ENCODE data around the gene SND1.
"Not testable (repeated sequence)": the region's sequence is repeated elsewhere in the genome, so short reads cannot be mapped to it uniquely, and the experiment has no call there.

Gene SND1

DNA sequence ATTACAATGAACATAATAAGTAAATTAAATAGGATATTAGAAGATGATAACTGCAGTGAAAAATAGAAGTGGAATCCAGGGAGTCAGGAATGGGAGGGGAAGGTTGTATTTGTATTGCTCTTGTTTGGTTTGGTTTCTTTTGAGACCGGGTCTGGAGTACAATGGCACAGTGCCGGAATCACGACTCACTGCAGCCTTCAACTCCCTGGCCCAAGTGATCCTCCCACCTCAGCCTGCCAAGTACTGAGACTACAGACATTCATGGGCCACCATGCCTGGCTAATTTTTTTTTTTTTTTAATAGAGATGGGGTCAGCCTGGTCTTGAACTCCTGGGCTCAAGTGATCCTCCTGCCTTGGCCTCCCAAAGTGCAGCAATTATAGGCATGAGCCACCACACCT, 439.1 kb downstream of the SND1 start:
- DNase-seq, result no peak

DNA sequence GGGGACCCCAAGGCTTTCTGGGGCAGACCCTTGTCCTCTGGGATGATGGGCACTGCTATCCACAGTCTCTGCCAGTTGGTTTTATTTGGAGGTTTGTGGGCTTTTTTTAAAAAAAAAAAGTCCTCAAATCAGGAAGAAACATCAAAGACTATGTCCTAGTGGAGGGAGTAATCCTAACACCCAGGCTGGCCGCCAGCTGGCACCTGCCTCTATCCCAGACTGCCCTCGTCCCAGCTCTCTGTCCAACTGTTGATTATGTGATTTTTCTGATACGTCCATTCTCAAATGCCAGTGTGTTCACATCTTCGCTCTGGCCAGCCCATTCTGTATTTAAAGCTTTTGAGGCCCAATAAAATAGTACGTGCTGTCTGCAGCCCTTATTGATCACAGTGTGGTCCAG, 440.2 kb downstream of the SND1 start:
- DNase-seq, result no peak

DNA sequence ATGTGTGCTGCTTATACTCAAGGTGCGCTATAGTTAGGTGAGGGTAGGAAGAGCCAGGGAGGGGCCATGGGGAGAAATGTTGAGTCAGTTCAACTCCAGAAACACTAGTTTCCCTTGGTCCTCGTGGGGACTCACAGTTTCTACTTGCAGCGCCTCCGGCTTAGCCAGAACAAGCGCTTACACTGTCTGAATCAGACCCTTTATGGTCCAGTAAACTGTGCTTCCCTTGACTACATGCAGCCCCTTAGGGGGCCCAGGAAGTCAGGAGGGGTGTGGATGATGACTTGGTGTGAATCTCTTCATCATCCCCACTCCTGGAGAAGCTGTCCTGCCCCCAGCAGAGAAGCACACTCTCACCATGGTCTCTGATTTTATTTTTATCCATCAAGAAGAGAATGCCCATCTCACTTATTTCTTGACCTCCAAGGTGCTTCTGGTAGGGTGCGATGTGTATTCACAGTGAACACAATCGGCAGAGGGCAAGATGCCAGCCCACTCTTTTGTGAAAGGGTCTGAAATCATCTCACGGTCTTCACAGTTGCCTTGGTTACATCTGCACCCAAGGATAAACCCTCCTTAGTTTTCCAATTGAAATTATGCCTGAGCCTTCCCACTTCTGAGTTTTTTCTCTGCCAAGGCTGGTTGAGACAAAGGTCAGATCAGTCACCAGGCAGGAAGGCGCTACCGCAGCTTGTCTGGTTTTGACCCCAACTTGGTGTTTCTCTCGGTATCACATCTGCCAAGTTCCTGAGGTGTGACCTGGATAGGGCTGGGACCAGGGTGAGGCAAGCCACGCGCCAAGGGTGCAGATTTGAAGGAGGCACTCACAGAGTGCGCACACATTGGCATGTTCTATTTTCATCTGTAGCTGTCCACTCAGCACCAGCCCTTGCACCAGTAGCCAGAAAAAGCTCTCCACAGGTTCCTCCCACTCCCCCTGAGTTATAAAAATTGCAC, 441.9 kb downstream of the SND1 start:
- DNase-seq, result no peak

DNA sequence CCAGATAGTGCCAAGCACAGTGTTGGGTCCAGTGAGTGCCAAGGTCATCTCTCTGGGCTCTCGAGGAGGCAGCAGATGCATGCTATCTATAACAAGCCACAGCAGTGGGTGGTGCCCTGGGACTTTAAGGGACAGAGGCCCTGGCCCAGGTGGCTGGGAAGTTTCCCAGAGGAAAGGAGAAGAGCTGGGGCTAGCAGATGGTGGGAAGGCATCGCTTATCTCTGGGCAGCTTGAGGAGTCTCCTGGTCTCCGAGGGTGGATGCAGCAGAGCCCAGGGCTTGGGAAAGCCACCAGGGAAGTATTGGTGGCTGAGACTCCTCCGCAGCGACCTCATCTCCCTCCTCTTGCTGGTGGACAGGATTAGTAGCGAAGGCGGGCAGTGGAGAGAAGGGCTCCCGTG, 442.7 kb downstream of the SND1 start:
- DNase-seq, result no peak

DNA sequence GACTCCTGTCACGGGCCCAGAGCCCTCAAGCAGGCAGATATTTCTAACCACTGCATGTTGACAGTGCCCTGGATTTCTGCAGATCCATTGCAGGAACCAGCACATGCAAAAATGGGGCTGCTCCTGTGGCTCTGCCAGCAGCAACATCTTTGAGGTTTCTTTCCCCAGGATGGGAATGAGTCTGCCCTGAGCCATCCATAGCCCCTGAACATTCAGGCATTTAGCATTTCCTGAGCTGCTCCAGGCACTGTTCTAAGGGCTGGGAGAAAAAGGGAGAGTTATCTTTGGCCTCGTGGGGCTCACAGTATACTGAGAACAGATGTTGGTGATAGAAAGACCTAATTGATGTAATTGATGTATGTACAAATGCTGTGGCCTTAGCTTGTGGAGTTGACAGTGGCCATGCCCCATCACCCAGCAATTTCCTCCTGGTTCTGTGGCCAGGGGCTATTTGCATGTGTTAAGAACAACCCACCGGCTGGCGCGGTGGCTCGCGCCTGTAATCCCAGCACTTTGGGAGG, 445.3 kb downstream of the SND1 start:
- DNase-seq, result no peak

DNA sequence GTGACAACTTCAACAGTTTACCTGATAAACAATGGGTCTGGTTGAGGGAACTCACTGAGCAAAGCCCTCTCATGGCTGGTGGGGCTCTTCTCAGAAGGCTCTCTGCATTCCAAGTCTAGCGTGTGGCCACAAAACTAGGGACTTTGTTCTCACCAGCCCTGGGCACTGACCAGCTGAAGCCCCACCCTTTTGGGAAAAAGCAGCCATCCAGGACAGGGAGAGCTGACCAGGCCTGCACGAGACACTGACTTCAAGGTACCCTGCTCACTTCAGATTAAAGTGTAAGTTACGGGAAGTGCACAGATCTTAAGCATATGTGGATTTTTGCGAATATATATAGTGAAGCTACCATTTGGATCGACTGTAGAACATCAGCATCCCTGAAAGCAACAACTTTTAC, 446.6 kb downstream of the SND1 start:
- DNase-seq, result no peak

DNA sequence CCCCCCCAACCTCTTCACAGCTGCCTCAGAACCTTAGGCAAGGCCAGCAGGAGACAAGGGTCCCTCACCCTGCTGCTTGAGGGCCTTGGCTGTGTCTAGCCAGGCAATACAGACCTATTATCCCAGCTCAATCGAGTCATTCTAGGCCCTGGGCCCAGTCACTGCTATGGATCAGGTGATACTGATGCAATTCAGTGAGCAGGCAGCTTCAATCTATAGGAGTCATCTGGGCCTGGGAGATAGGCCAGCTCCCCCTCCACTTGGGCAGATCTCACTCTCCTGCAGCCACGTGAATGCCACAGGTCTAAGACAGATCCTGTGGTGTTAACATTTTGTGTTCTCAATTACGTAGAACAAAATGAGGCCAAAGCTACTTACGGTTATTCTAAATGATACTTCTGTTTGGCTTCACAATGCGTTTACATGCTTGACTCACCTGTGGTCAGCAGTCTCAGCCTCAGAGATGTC, 447.2 kb downstream of the SND1 start:
- no peak for DNase-seq

DNA sequence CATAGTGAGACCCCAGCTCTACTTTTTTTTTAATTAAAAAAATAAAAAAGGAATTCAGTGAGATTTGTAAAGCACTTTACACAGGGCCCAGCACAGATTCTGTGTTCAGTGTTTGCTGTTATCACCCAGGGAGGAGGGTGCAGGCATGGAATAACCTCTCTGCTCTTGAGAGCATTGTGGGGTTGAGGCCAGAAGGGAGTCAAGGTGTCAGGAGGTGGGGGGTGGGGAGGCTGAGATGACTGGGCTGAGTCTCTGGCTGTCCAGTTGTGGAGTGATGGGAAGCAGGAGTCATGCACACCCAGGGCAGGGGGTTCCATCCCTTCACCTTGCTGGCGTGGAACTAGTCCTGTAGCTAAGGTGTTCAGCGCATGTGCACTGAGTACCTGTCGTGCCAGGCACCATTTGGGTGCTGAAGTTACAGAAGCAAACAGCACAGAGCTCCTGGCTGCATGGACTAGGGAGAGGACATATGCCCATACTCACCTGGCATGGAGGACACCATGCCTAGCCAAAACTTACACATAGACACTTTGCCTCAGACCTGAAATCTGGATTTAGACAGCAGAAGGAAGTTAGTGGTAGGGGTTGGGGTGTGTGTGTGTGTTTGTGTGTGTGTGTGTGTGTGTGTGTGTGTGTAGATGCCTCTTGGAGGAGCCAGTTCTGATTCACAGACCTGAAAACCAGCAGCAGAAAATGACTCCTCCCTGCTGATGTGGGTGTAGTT, 448.4 kb downstream of the SND1 start:
- DNase-seq, result no peak

DNA sequence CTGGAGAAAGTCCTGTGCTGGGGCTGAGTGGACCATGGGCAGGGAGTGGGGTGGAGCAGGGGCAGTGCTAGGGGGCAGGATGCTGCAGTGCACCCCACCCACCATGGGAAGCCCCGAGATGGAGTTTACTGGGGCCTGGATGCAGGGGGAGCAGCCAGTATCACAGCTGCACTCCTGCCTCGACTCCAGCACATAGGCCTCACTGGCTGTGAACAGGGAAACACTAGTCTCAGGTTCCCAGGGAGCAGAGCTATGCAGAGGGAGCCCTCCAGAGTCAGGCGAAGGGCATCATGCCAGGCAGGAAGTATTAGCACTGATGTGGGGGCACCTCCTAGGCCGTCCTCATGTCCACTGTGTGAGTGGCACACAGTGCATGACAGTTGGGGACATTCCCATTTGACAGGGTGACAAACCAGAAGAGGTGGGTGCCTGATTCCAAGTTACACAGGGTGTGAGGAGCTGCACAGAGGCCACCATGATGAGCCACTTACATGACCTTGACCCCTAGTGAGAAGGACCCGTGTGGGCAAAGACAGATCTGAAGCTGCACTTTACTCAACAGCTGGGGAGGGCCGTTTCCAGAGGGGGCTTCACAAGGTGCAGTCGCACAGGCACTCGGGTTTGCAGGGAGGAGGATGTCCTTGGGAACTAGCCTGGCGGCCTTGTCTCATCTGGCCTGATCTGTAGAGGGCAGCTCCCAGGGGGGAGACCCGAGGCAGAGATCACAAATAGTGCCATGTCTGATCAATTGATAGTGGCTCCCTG, 449.1 kb downstream of the SND1 start:
- DNase-seq, result no peak

DNA sequence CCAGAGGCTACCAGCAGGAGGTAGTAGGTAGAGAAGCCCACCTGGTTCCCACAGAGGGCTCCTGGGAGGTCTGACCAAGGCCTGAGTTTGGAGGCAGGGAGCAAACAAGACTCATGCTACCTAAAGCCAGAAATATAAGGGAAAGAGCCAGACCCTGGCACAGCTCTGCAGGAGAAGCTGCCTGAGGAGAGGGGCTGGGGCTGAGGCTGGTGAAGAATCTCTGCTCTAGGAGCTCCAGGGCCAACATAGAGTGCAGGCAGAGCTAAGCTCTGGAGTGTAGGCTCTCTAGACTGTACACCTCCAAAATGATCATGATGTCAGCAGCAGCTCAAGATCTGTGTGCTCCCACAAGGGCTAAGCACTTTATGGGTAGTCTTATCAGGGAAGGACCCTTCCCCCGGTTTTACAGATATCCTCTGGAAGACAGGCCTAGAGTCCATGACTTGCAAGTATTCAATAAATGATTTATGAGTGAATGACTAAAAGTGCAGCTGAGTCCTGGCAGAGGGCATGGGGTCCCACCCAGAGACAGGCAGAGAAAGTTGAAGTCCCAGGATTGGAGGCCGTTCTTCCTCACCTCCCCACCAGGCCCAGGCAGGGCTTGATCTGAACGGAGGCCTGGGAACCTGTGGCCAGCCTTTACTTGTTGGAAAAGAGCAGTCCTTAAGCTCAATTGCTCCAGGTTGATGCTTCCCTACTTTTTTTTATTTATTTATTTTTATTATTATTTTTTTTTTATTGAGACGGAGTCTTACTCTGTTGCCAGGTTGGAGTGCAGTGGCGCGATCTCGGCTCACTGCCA, 450.7 kb downstream of the SND1 start:
- no peak for DNase-seq

DNA sequence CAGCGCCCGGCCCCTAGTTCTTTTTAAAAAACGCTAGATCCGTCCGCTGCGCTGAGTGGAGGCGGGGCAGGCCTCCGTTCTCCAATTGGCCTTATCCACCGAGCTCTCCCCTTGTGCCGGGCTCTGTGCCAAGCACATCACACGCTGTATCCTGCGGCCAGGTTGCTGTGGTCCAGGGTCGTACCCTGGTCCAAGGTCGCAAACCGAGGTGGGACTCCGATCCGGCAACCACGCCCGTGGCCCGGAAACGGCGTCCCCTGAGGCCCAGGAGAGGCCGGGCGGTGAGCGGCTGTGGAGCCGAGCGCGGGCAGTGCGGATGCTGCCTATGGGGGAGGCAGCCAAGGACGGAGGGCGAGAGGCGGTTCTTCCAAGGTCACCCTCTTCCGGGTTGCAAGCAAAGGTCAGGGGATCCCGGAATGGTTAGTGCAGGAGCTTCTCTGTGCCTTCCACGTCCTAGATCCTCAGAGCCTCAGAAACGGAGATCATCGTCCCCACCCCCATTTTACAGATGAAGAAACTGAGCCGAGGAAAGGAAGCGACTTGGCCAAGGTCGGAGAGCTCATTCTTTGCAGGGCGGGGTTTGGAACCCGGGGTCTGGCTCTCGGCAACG, 451.6 kb downstream of the SND1 start:
- no peak for DNase-seq

DNA sequence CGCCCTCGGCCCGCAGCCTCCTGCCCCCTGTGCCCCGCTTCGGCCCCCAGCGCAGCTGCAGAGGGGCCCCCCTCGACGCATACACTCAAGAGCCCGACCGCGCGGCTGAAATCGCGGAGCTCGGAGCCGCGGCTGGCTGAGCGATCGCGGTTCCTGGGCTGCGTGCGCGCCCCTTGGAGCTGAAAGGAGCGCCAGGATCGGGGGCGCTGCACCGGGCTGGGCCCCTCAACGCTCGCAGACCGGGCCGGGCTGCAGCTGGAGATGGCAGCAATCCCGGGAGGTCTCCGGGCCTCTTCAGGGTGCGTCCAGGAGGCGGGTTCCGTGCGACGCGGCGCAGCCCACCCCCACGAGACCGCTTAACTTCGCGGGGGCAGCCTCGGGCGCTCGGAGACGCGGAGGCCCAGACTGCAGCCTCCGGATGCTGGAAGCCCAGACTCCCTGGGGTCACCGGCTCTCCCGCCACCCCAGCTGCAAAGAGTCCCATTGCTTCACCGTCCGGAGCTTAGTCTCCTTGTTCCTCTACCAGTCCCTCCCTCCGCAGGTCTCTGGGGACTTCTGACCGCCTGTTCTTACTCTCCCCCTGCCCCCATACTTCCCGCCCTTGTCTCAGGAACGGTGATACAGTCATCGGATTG, 452.2 kb downstream of the SND1 start:
- no peak for DNase-seq

DNA sequence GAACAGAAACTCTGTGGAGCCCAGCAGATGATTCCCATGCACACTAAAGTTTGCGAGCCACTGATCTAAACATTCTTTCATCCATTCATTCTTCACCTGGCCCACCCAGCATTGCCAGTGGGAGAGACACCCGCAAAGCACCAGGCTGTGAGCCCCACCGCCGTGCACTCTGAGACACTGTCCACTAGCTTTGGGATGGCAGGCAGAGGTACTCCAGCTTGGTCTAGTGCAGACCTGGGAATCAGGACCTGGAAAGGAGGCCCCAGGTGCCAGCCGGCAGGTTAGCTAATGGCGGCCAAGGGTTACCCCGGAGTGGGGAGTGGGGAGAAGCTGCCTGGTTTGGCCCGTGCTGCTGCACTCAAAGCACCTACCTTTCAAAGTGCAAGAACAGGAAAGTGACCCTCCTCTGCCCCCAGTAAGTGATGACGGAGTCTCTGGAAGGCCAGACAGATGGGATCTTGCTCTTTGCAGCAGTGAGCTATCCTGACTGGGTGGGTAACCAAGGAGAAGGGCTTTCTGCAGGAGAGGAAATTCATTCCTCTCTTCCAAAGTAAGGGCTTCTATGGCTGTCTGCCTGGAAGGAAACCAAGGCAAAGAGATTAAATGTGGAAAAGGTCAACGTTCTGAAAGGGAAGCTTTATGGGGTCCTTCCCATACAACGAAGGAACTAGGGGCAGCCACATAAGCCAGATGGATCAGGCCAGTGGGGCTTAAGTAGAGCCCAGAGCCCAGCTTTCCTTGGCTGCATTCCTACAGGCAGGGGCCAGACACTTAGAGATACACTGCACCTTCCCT, 453.4 kb downstream of the SND1 start:
- no peak for DNase-seq

DNA sequence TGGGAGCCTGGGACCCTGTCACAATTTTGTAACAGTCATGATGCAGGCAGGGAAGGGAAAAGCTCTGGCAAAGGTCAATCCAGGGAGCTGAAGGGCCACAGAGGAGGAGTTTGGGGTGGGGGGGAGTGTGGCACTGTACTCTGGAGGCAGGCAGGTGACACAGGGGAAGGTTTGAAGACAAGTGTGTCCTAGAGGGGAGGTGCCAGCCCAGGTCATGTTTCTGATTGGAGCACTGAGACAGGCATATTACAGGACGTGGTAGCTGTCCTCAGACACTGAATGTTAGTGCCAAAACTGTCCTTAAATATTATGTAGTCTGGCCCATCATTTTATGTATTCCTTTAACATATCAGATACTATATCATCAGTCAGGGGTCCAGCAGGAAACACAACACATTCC, 454.8 kb downstream of the SND1 start:
- DNase-seq, result no peak

DNA sequence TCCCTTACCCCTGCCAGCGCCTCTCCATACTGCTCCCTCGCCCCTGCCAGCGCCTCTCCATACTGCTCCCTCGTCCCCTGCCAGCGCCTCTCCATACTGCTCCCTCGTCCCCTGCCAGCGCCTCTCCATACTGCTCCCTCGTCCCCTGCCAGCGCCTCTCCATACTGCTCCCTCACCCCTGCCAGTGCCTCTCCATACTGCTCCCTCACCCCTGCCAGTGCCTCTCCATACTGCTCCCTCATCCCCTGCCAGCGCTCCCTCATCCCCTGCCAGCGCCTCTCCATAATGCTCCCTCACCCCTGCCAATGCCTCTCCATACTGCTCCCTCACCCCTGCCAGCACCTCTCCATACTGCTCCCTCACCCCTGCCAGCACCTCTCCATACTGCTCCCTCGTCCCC, 455.5 kb downstream of the SND1 start:
- not testable (repeated sequence) for DNase-seq

DNA sequence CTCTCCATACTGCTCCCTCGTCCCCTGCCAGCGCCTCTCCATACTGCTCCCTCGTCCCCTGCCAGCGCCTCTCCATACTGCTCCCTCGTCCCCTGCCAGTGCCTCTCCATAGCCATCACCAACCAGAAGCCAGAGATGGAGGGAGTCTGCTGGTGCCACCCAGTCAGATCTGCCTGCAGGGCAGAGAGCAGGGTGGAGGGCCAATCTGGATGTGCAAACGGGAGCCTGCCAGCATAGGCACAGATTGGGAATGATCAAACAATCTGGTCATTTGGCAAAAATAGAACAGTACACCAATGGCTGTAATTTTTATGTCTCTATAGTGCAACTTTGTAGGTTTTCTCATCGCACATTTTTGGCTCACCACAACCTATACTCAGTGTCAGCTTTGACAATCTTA, 456.1 kb downstream of the SND1 start:
- DNase-seq, result no peak

DNA sequence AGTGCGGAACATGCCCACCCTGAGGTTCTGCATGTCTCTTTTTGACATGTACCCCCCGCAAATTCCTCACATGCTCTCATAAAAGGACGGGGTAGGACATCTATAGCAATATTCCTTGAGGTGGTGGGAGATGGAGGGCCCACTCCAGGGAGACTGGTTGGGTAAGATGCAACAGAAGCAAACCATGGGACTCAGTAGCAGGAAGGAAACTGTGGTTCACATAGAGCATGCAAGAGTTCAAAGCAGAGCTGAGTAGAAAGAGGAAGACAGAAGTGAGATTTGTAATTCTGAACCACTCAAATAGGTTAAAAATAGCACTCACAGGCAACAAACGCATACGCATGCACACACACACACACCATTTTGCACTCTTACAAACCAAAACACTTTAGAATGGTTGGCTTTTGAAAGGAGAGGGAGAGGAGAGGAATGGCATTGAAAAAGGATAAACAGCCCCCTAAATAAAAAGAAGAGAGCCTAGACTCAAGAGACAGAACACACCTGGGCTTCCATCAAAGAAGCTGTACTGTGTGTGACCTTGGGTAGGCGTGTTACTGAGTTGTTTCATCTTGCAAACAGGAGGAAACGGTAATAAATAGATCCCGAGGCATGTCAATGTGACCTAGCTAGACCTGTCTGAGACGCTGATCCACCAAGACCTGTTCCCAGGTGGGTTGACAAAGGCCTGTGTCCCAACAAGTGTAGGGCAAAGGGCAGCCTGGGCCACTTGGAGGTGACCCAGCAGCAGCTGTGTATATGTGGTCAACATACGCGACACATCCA, 456.8 kb downstream of the SND1 start:
- no peak for DNase-seq

DNA sequence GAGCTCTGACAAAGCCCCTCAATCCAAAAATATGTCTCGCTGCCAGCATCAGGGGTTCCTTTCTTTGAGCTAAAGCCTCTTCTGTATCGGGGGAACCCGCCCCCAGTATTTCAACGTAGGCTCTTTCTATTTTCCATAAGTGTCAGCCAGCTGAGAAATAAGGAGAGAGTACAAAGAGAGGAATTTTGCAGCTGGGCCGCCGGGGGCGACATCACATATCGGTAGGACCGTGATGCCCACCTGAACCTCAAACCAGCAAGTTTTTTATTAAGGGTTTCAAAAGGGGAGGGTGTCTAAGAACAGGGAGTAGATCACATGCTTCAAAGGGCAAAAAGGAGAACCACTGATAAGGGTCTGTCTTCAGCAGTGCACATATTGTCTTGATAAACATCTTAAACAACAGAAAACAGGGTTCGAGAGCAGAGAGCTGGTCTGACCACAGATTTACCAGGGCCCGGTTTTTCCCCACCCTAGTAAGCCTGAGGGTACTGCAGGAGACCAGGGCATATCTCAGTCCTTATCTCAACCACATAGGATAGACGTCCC, 457.5 kb downstream of the SND1 start:
- not testable (repeated sequence) for DNase-seq
